H1 (cell line): ENCODE data around the gene SHMT1. TPM values are rescaled to one million over a fixed set of nuclear protein-coding genes. Genes with fewer than 3 reads are reported as not detected.

Experiments used
- KDM5A ChIP-seq: fragments of 200-600 bp; IDR thresholded peaks from 2 replicates; pipeline ENCODE4 v1.7.1; 2012; ENCODE audit warnings: mild to moderate bottlenecking, low read length, inconsistent platforms, mixed read lengths
- MAFK ChIP-seq: IDR thresholded peaks from 2 replicates; pipeline ENCODE4 v1.6.1; 2012; ENCODE audit warnings: low read depth, mild to moderate bottlenecking, improper control_type of control experiment, low read length
- polyA plus RNA-seq, 7 experiments: library from polyadenylated mRNA; depleted of rRNA in 3 of 7; stranded (reverse) in 5 of 7; unstranded in 2 of 7; fragments of >200 nt in 5 of 7; fragments of 200-250 nt in 2 of 7; gene quantifications; 1 replicate in 5 of 7; 2 replicates in 1 of 7; 4 replicates in 1 of 7; pipeline versions ENCODE4 v1.2.1 to v1.2.3, GENCODE V29; 2011 to 2013; ENCODE audit warnings: missing spikeins in 2 of 7, mixed read lengths in 2 of 7
- total RNA-seq: library from RNA; stranded (reverse); fragmentation: NEBNext Ultra II Directional; extraction: Animal tissue kit (Norgen Biotek cat#: 25700); gene quantifications from 2 replicates; pipeline ENCODE4 v1.2.1, GENCODE V29; 2021

SHMT1 gene
- total and polyA plus RNA-seq, 2 of the 8 experiments (the other 6 are each of a cell fraction or from before 2014, with no cell fraction given), result 30.7 to 39.3 TPM

DNA sequence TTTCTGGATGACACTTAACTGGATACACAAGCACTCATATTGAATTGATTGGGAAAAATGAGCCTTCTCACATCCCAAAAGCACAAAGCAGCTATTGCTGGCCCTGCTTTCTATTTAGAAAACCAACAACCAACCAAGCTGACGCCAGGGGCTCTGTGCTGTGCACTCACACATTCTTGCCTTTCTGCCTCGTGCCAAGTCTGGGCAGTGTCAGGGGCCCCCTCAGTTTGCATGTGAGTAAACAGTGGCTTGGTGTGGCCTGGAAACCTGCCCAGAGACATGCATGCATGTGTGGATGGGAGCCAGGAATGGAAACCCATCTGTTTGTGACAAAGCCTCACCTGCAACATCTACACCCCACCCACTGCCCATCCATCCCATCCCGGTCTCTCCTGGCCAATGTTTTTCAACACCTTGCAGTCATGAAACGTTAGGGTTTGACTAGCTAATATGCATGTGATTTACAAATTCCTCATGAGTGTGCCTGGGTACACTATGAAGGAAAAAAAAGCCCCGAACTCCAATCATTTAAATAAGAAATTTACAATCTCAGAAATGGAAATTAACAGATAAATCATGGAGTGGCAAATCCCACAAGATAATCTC is 82.5 kb downstream of the SHMT1 start (continued):
- TF ChIP-seq MAFK (no peak), KDM5A (no peak)
